ENCODE results near the gene DLGAP1.
"Not testable (repeated sequence)": the region's sequence is repeated elsewhere in the genome, so short reads cannot be mapped to it uniquely, and the experiment has no call there.

DNA sequence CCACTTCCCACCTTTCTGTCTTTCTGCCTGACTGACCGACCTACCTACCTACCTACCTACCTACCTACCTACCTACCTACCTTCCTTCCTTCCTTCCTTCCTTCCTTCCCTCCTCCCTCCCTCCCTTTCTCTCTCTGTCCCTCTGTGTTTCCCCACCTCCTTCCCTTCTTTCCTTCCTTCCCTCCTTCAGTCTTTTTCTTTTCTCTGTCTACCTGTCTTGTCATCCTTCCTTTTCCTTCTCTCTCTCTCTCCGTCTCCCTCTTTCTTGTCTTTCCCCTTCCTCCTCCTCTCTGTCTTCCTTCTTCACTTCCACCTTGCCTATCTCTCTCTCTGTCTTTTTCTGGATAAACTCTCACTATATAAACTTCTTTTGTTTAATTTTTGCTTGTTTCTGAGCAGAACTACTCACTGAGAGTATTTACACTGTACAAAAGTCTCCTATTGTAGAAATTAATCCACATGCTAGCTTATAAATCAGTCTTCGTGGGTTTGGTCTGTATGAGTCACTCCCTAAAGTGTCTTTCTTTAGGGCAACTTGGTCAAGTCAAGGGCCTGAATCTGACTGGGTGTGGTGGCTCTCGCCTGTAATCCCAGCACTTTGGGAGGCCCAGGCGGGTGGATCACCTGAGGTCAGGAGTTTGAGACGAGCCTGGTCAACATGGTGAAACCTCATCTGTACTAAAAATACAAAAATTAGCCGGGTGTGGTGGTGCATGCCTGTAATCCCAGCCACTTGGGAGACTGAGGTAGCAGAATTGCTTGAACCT is 871.8 kb downstream of the DLGAP1 start:
- TF ChIP-seq YY1 (IDR thresholded peaks at IDR 0.05; ENCODE audit: insufficient read depth, insufficient read length); ZNF274 (IDR thresholded peaks at IDR 0.05; ENCODE audit: low read depth, low read length); SUZ12 (IDR thresholded peaks at IDR 0.05; ENCODE audit: extremely low read depth, insufficient read depth, insufficient read length): not testable (repeated sequence)
